GM19351 (cell line): Measurements from ENCODE around the gene TOR2A.

ENCODE experiments used
- ATAC-seq: cut with Tn5 transposase; IDR thresholded peaks from one replicate; pipeline ENCODE4 v1.9.1; 2021; ENCODE audit warnings: mild to moderate bottlenecking, moderate library complexity; ENCODE audit not compliant: unreplicated experiment

Gene TOR2A

GRCh38 chr9:127700594-127701255, 34.4 kb downstream of the TOR2A start:
- ATAC-seq, result no peak

DNA sequence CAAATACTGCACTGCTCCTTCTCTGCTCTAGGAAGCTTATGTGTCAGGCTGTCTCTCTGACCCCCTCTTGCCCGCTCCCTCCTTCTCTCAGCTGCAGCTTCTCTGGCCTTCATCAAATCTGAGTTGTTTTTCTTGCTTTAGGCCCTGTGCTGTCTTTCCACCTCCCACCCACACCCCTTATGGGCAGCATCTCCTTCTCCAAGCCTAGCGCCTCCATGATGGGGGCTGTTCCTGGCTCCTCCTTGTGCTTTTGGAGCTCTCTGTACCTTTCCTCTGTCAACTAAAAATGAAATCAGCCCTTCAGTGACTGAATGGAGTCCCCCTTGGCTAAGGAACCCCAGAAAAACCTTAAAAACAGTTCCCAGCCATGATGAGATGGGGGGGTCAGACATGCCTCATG, 35.0 kb downstream of the TOR2A start:
- no peak for ATAC-seq

GRCh38 chr9:127698985-127699670, 36.0 kb downstream of the TOR2A start:
- ATAC-seq, result peak; percentile 86

DNA sequence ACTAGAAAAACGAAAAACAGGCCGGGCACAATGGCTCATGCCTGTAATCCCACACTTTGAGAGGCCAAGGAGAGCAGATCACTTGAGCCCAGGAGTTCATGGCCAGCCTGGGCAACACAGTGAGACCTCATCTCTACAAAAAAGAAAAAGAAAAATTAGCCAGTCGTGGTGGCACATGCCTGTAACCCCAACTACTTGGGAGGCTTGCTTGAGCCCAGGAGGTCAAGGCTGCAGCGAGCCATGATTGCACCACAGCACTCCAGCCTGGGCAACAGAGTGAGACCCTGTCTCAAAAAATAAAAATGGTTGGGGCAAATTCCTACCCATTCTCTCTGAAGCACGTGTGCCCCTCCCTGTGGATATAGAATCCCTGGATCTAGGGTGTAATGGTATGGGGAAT, 36.7 kb downstream of the TOR2A start:
- ATAC-seq, result no peak

DNA sequence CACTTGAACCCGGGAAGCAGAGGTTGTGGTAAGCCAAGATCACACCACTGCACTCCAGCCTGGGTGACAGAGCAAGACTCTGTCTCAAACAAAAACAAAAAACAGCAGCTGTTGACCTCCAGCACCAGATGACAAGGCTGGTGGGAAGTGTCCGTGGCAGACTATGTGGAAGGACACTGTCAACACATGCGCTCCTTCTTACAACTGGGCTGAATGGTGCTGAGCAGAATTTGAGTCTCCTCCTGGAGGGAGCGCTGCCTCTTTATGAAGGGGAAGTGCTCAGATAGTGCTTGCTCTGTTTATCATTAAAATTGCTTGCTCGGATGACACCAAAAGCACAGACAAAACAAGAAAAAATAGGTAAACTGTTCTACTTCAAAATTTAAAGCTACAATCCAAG, 37.5 kb downstream of the TOR2A start:
- no peak for ATAC-seq

GRCh38 chr9:127694890-127695720, 40.0 kb downstream of the TOR2A start:
- ATAC-seq, result no peak

DNA sequence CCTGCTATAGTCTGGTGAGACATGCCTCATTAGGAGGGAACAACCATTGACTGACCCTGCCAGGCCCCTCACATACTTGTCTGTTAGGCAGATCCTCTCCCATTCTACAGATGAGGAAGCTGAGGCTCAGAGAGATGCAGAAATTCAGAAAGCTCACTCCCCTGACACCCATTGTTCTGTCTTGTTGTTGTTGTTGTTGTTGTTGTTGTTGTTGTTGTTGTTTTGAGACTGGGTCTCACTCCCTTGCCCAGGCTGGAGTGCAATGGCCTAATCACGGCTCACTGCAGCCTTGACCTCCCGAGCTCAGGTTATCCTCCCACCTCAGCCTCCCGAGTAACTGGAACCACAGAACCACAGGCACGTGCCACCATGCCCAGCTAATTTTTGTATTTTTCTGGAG, 41.4 kb downstream of the TOR2A start:
- ATAC-seq, result no peak

- no peak for ATAC-seq
Observed at GRCh38 chr9:127693143-127693542, 42.0 kb downstream of the TOR2A start.

DNA sequence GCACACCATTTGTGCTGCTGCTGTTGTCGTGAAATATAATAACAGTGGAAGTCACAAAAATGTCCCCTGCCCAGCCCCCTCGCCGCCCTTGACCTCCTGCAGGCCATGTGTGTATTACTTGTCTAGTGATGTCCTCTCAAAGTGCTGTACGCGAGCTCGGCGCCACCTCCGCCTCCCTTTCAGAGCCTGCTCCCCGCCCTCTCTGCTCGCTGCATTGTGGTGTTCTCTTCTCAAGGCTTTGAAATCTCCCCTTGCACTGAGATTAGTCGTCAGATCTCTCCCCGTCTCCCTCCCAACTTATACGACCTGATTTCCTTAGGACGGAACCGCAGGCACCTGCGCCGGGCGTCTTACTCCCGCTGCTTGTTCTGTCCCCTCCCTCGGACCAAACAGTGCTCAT, 43.0 kb downstream of the TOR2A start:
- no peak for ATAC-seq

DNA sequence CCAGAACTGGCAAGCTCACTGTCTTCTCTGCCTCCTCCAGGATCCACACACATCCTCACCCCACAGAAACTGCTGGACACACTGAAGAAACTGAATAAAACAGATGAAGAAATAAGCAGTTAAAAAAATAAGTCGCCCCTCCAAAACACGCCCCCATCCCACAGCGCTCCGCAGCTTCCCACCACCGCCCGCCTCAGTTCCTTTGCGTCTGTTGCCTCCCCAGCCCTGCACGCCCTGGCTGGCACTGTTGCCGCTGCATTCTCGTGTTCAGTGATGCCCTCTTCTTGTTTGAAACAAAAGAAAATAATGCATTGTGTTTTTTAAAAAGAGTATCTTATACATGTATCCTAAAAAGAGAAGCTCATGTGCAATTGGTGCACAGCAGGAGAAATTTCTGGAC, 44.4 kb downstream of the TOR2A start:
- no peak for ATAC-seq

GRCh38 chr9:127689329-127690000, 45.6 kb downstream of the TOR2A start:
- no peak for ATAC-seq

GRCh38 chr9:127686461-127687393, 48.4 kb downstream of the TOR2A start:
- no peak for ATAC-seq

- ATAC-seq, result no peak
Observed at GRCh38 chr9:127684576-127684975, 50.5 kb downstream of the TOR2A start.

GRCh38 chr9:127683723-127684122, 51.4 kb downstream of the TOR2A start:
- no peak for ATAC-seq

GRCh38 chr9:127682351-127683136, 52.5 kb downstream of the TOR2A start:
- ATAC-seq, result no peak
